Measurements from ENCODE around the gene TSPEAR.

Gene TSPEAR

DNA sequence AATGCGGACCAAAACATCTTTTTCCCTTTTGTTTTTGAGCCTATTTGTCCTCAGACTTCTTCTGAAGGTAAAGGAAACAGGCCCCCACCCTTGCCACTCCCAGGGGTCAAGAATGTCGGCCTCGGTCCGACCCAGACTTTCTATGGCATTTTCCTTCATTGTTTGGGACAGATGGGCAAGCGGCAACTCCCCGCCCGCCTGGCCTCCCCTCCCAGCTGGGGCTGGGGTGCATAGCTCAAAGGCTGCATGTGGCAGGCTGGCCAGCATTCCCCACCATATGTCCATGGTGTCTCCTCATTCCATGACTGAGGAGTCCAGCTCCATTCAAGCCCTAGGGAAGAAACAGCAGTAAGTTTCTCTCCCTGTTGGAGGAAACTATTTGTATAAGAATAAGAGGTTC is 29.4 kb upstream of the TSPEAR start:
- DNase-seq = no peak

DNA sequence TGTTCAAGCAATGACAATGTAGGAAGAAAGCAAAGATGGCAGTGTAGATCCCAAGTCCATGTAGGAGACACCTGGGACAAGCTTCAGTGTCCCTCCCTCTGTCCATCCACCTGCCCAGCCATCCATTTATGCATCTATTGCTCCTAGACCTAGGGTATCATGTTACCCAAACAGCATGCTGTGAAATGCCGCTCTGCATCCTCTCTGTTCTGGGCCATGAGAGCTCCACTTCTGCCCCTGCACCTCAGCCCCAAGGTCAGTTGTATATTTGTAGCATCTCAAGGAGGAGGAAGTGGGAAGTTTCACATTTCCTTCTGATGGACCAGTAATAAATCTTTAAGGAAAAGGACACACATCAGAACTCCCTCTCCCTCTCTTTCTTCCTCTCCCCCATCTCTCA is 27.9 kb upstream of the TSPEAR start:
- DNase-seq = no peak

DNA sequence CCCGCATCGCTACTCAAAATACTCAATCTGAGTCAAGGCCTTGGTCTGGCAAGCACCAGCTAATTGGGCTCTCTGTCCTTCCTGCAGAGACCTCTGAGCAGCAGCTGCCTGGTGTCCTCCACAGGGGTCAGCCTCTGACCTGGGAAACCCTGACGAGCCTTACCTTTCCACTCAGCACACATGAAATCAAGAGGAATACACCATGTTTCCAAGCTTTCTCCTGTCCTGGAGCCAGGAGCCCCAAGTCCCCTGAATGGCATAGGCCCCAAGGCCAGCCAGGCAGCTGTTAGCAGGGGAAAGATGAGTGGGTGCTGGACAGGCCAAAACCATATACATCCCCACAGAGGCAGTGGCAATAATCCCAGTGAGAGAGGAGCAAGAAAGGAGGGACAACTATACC is 27.2 kb upstream of the TSPEAR start:
- DNase-seq = no peak

DNA sequence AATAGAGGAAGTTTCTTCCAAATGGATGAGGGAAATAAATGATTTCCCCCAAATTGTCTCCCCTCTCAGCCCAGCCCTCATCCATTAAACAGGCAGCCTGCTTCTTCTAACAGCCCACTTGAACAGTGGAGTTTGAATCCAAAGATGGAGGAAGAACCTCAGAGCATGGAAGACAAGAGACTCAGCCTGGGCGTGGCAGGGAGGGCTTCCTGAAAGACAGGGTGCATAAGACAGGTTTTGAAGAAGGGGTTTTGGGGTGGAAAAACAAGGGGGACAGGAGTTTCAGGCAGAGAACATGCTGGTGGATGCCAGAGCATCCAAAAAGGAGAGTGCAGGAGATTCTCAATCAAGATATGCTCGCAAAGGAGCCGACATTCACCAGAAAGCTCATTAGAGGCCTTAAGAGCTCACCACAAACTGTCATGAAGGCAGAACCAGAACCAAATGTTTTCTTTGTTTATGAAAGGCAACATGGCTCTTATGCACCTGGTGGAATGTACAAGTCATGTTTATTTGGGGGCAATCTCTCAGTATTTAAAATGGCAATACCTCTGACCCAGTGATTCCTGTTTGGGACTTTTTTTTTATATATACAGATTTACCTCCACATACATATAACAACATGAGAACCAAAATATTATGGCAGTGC is 26.5 kb upstream of the TSPEAR start:
- no peak for DNase-seq

DNA sequence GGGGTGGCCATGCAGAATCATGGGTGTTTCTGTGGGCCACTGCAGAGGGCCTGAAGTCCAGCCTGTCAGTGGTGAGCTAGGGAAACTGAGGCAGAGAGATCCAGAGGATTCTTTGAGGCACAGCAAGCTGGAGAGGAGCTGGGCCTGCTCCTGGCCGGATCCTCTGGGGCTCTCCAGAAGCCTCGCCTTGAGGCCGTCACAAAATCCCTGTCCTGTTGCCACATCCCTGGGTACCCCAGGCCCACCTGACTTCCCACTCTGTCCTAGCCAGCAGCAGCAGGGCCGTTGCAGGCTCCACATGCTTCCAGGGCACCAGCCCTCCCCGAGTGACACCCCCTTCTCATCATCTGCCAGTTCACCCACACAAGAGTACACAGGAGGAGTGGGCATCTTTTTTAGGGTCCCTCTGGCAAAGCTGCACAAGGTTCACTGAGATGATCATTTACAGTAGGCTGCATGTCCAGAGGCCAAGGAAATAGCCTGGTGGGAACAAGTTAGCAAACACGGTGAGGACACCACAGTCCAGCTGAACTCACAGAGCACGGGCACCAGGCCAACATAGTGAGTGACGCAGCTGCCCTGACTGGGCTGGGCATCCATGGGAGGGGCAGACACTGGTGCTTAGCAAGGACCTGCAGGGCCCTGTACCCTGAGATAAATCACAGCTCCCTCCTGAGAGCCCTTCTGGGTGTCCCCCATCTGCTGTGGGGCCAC is 25.1 kb upstream of the TSPEAR start:
- no peak for DNase-seq

DNA sequence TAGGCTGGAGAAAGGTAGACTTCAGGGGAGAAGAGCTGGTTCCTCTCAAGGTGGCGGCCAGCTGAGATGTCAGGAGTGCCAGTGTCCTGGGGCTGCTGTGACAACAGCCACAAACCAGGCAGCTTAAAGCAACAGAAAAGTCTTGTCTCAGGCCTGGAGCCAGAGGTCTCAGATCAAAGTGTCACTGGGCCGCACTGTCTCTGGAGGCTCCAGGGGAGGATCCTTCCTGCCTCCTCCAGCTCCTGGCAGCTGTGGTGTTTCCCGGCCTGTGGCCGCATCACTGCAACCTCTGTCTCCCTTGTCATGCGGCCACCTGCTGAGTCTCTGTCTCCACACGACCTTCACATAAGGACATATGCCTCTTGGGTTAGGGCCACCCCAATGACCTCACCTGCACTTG is 24.4 kb upstream of the TSPEAR start:
- DNase-seq = no peak

DNA sequence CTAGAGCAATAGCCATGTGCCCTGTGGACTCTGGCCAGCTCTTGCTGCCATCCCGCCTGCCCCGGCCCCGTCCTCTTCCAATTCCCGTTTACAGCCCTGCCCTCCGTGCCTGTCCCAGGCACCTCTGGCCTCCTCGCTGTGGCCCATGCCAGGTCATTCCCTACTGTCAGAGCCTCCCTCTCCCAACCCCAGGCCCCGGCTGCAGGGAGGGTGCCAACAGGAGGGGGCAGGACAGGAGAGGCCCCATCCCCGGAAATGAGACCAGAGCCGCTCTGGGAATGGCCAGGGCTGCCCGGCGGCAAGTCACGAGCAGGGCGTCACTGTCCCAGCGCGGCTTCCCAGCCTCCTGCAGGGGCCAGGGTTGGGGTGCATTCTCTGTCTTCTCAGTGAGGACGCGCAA is 23.5 kb upstream of the TSPEAR start:
- DNase-seq = no peak

DNA sequence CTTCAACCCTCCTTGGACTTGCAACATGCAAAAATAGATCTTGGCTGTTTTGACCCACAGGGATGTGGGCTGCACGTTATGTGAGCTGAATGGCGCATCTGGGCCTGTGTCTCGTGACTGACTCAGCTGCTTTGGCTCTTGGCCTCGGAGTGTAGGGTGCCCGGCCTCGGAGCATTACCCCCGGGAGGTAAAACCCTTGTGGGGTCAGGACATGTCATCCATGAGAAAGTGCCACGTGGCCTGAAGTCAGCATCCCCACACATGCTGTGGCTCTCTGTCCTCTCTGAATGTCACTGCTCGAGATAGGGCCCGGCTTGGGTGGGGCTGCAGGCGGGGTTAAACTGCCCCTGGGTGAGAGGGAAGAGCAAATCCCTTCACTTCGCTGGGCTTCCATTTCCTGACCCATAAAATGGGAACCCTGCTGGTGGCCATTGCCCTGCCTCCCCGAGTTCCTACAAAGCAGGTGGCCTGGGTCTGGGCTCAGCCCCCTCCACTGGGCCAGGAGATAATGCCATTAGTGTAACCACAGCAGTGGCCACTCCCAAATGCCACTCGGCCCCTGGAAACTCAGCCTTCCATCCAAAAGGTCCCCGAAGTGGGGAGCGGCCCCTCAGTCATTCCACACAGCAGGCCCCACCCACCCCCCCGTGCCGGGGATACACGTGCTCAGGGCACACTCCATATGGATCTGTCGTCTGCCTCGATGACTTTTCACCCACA is 22.8 kb upstream of the TSPEAR start:
- DNase-seq = no peak

DNA sequence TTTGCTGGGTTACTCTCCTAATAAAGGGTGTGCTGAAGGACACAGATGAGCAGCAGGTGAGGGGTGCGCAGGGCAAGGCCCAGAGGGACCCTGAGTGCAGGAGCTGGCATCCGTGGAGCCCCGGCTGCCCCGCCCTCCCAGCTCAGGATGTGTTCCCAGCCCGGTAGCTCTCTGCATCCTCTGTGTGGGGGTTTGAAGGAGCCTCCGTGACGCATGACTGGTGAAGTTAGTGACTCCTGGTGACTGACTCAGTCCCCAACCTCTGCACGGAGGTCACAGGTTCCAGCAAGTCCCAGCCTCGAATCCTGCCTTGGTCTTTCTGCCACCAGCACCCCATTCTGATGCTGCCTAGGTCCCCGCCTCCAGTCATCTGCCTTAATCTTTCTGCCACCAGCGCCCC is 21.6 kb upstream of the TSPEAR start:
- DNase-seq = no peak

DNA sequence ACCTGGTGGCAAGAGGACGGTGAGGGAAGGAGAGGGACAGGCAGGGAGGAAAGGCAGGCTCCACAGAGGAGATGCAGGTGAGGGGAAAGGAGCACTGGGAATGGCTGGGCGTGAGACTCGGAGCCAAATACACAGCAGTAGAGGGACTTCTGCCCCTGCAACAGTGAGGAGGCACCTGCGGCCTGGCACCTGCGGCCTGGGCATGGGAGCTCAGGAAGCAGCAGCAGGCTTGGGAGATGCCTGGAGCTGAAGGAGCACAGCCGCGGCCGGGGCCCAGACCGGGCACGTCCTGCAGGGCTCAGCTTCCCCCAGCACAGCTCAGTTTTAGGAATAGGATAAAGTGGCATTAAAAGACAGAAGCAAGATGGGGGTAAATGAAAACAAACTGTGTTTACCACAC is 20.9 kb upstream of the TSPEAR start:
- no peak for DNase-seq

DNA sequence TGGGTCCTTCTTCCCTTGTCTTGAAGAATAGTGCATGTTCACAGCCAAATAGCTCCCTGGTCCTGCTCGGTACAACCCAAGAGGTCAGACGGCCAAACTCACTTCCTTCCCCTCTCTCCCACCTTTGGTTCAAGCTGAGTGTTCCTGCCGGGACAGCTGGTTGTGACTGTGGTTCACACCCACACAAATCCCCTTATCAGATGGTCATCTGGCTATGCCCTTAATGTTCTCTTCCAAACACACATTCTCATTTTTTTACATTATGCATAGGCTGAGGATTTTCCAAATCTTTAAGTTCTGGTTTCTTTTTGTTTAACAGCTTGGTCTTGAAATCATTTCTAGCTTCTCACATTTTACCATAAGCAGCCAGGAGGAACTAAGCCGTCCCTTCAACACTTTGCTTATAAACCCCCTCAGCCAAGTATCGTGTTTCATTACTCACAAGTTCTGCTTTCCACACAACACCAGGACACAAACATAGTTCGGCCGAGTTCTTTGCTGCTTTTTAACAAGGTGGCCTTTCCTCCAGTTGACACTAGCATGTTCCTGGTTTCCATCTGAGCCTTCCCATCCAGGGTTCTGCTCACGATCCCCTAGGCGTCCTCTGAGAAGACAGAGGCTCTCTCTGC is 19.7 kb upstream of the TSPEAR start:
- DNase-seq = no peak

DNA sequence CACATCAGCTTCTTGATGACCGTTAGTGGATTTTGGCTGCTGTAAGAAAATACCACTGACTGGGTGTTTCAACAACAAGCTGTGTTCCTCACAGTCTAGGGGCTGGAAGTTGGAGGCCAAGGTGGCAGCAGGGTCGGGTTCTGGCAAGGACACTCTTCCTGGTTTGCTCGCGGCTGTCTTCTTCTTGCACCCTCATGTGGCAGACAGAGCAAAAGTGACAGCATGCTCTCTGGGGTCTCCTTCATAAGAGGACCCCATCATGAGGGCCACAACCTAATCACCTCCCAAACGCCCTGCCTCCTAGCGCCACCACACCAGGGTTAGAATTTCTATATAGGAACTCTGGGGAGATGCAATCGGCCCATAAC is 18.6 kb upstream of the TSPEAR start:
- no peak for DNase-seq

DNA sequence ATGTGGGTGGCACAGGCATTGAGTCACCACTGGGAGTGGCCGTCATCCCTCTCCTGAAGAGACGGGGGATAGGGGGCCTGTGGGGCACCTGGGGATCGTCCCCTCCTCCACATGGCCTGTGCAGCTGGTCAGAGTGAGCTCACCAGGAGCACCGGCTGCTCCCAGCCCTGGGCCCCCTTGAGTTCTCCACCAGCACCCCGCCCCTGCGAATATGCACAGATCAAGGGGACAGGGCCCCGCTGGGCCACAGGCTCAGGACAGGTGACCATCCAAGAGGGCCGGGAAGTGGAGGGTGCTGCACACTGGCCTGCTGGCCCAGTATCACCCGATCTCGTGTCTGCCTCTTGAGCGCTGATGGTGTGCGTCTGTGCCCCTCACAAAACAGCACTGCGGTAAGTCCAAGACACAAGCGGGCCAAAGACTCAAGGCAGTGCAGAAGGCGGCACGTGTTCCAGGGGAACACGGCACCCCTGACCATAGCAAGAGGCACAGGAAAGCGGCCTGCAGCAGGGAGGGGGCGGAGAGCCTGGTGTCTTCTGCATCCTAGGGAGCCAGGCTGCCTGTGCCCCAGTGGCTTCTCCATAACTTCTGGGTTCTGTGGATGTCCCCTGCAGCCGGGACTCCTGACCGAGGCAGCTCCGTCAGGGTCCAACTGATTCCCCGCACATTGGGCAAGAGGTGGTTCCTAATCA is 18.1 kb upstream of the TSPEAR start:
- DNase-seq = no peak

DNA sequence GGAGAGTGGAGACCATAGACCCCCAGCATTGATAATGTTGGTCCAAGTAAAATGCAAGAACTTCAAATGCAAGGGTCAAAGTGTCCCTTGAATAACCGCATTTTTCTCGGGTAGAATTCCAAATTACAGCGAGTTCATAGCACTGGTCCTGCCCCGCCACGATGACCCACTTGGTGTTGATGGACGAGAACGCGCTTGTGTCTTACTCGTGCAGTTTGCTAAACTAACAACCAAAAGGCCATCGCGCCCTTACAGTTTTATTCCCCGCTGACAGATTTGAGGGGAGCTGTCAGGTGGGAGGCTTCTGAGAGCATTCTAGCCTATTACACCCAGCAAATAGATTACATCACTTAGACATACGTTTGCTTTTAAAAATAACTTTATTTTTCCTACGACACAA is 17.3 kb upstream of the TSPEAR start:
- DNase-seq = no peak

DNA sequence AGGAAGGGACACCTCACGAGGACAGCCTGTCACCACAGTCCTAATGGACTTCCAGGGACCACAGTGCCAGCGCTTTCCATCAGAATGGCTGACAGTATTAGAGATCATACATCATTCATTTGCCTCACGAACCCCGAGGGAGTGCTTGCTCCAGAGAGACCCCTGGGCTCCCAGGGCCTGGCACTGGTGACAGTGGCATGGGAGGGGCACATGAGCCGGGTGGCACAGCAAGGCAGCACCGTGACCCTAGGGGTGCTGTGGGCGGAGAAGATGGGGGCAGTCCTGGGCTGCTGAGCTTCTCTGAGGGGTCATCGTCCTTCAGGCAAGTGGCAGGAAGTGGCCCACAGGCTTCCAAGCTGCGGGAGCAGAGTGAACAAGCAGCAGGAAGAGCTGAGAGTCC is 16.4 kb upstream of the TSPEAR start:
- DNase-seq = no peak

DNA sequence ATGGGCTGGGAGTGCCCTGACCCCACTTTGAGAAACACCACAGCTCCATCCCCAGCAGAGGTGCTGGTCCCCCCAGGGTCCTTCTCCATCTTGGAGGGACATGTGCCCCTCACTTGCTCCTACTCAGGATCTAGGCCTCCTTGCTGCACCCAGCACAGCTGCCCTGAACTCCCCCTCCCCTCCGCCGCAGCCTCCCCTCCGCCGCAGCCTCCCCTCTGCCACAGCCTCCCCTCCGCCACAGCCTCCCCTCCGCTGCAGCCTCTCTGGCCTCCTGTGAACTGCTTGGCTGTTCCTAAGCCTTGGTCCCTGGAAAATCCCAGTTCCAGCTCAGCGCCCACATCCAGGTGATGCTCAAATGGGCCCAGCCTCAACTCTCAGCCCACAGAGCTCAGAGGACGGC is 15.9 kb upstream of the TSPEAR start:
- no peak for DNase-seq

DNA sequence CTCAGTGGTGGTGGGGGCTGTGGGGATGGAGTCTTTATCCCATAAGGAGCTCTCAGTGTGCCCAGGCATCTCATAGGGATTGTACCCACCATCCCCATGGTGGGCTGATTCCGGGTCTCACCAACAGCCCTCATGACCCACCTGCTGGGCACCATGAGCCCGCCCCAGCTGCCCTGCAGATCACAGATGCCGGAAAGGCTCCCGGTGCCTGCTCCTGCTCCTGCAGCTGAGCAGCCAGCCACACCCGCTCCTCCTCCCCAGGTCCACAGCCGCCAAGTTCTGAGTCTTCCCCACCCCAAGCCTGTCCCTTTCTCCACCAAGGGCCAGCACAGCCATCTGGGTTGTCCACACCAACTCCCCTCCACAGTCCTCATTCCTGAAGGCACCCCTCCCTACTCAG is 15.5 kb upstream of the TSPEAR start:
- no peak for DNase-seq

DNA sequence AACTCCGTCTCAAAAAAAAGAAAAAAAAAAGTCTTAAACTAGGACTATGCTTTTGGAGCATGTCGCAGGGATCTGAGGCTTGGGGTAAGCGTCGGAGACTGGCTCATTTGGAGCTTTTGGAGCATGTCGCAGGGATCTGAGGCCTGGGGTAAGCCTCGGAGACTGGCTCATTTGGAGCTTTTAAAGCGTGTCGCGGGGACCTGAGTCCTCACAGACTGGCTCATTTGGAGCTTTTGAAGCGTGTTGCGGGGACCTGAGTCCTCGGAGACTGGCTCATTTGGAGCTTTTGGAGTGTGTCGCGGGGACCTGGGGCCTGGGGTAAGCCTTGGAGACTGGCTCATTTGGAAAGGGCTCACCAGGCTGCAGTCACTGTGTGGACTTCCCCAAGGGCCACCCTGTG is 13.6 kb upstream of the TSPEAR start:
- DNase-seq = no peak

DNA sequence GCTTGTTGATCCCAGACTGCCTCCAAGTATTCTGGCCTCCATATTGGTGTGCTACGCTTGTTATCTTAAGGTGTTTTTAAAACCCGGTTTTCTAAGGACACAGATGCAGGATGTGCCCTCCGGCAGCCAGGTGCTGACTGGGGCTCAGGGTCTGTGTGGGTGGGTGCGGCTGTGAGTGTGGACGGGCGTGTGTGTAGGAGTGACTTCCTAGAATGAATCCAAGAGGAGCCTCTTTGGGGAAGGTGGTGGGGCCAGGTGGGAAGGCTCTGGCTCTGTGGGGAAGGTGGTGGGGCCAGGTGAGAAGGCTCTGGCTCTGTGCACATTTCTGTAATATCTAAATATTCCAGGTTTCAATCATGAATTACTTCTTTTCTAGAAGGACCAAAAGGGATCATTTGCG is 12.8 kb upstream of the TSPEAR start:
- no peak for DNase-seq

DNA sequence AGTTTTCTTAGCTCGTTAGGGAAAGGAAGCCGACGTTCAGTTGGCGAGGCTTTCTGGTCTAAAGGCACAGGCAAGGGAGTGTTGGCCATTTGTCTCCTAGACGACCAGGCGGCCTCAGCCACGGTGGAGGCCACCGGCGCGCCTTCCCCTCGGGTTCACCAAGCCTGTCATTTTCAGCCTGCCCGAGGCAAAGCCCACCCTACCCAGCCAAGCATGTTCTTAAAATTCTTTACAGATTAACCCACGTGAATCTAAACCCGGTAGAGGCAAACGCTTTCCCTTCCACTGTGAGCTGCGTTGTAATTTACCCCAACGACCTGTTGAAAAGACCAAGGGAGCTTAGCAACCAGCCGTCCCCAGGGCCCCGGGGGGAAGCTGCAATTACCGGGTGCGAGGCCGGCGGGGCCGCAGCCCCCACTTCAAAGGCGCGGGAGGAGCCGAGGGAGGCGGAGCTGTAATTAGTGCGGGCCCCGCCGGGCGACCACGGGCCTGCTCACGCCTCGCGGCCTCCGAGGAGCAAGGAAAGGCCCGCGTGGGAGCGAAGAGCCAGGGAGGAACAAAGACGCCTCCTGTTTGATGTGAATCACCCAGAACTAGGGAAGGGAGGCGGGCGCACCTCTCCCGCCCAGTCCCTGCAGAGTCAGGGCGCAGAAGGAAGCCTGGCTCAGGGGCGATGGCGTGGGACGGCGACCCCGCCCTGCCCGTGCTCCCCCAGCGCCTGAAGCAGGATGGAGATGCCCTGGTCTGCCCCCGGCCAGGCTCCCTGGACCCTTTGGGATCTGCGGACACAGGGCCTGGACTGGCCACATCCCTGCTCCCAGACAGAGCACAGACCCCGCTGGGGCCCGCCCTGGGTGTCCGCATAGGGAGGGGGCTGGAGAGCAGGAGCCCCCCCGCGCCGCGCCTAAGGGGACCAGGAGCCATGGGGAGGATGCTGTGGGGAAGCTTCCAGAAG is 12.1 kb upstream of the TSPEAR start:
- DNase-seq = no peak

DNA sequence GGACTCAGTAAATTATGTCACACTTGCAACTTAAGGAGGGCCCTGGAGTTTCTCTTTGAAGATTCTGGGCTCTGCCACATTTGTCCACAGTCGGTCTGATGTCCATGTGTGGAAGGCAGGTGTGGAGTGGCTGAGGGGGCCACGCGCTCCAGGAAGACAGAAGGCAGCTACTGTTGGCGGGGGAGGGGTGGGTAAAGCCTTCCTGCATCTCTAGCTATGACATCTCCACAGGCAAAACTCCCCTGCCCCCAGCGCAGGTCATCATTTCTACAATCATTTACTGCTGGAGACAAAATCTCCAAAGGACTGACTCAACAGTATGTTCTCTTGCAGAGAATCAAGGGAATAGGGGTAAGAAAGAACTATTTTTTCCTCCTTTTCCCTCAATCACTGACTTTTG is 11.4 kb upstream of the TSPEAR start:
- no peak for DNase-seq

DNA sequence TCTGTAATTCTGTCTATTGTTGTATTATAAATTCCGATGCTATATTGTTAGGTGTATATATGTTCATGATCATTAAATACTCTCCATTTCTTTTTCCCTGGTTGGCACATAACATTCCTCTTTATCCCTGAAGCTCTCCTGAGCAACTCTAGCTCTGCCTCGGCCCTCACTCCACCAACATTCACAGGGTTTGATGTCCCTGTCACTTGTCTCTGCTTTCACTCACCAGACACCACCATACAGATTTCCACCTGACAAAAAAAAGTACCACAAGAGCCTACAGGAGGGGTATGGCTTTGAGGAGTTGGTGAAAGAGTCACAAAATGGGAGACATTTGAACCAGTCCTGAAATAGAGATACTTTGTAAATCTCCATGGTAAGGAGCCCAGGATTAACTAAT is 8.8 kb upstream of the TSPEAR start:
- DNase-seq = no peak
